Endometrial microvascular endothelial cells (primary cell): ENCODE measurements around the gene ABCC8. TPM values are rescaled to one million over a fixed set of nuclear protein-coding genes. Genes with fewer than 3 reads are reported as not detected.
"Not testable (repeated sequence)": the region's sequence is repeated elsewhere in the genome, so short reads cannot be mapped to it uniquely, and the experiment has no call there.

Source experiments
- in situ Hi-C: cut with HindIII; loops from 2 replicates; pipeline ENCODE4 v1.10.0; 2017; ENCODE audit warnings: low sequenced_read_pairs, low pct_unique_long_range_greater_than_20kb; ENCODE audit errors: inconsistent ontology term
- total RNA-seq: library from RNA; depleted of rRNA; stranded (reverse); fragments of >200 nt; gene quantifications from one replicate; pipeline ENCODE4 v1.2.3, GENCODE V29; 2015; ENCODE audit errors: inconsistent ontology term

ABCC8 gene
- total RNA-seq, 1 donor from 2014 or later: not detected

DNA sequence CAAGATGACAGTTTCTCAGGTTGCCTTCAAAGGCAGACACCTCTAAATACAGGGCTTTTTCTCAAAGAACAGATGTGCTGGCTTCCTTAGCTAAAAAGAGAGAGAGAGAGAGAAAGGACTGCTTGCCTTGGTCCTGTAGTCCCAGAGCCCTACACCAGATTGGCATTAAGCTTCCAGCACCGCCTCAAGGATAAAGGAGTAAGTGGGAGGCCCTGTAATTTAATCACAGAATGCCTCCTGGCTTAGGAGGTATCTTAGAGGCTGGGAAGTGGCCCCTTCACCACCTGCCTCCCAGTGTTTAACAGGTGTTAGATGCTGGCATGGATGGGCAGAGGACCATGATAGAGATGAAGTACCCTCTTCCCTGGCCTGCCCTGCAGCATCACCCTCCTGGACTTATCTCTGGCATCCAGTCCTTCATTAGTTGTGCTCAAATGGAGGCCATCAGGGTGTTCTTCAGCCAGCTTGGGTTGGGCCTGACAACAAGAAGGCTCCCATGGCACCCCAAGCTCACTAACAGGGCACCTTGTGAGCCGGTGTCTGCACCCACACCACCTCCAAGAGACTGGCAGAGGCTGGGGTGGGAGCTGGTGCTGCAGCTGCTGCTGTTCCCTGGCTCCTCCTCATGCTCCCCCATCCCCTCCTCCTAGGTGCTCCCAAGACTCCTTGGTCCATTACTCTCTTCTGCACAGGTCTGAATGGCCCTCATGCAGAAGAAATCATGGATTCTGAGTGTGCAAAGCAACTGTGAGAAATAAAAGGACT is 32.5 kb downstream of the ABCC8 start:
- in situ Hi-C loops: no loop called here

DNA sequence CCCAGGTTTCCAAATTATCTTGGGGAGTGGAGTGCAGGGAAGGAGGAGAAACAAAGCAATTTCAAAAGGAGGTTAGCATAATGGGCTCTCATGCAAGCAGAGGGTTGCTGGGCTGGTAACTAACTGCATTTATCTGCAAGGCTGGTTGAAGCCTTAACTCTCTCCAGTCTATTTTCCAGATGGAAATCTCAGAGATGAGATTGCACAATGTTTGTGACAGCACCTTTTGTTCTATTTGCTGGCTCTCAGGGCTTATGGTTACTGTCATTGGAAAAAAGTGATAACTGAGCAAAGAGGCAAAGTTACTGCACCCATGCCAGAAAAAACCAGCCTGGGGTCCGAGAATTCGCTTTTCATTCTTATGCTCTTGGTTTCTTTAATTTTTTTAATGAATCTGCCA is 33.2 kb downstream of the ABCC8 start:
- in situ Hi-C loops: no loop called here

DNA sequence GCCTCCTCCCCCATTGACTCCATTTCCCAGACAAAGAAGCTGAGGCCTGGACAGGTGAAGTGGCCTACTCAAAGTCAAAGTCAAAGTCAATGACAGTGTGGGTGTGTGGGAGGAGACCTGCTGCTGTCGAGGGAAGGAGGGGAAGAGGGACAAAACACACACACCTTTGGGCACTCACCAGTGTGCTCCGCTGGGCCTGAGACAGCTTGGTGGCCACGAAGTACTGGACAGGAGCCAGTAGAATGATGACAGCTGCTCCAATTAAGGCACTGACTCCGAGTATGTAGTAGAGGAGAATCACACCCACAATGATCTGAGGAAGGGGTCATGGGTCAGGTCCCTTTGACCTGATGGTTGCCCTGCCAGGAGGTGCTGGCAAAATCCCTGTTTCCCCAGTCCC is 33.6 kb downstream of the ABCC8 start:
- in situ Hi-C loops: no loop called here

DNA sequence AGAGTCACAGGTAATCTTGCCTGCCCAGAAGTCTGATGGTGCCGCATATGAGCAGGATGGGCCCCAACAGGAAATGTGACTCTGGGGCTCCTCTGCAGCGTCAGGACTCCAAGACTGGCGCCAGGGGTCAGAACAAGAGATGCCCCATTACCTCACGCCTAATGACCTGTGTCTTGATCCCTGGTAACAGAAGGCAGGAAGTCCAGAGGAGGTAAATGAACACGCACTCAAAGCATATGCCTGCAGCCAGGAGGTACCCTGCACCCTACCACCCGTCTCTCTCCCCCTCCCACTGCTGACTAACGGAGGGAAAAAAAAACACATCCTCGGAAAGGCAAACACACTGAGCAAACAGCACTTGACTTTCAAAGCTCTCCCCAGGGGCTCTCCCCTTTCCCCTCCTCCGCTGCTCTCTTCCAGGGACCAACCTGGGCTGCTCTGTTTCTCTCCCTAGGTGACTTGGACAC is 37.3 kb downstream of the ABCC8 start:
- in situ Hi-C loops: no loop called here

DNA sequence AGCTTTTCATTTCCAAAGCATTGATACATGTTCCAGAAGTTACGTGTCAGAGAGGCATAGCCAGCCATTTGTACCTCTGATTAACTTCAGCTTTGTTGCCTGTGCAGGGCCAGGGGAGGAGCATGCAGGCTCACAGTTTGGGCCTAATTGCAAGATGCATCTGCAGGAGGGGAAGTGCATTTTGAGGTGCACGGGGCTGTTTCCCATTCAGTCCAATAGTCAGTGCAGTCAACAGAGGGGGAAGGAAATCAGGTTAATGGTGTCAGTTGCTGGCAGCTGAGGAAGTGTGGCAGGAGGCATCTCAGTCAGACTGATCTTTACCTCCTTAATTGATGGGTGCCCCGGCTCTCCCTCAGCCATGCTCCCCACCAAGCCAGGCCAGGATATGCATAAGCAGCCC is 39.3 kb downstream of the ABCC8 start:
- in situ Hi-C loops: no loop called here

DNA sequence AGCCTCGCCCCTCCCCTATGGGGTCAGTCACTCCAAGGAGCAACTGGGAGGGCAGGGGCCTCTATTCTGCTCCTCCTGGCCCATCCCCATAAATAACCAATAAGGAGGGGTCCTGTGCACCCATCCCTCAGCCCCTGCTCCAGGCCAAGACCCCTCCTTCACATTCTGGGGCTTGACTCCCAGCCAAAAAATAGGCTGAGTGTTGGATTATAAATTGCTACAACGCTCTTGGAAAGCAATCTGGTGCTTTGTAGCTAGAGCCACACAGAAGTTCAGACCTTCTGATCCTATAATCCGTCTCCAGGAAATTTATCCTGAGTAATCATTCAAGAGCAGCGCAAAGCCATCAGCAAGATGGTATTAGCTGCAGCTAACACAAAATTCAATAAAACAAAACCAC is 42.5 kb downstream of the ABCC8 start:
- in situ Hi-C loops: no loop called here

DNA sequence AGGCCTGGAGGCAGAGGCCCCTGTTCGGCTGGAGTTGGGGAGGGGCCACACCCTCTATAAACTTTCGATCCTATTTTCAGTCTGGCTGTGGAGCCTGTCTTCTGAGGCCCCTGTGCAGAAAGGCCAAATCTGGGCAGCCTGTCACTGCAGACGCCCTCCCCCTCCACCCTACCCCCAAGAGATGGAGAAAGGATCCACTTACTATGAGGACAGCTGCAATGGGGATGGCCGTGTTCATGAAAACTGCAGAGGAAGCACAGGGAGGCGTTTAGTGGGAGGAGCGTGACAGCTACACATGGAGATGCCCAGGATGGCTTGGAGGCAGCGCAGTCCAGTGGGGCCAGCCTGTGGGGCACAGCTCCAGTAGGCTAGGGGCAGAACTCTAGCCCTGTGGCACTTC is 44.6 kb downstream of the ABCC8 start:
- in situ Hi-C loops: no loop called here

DNA sequence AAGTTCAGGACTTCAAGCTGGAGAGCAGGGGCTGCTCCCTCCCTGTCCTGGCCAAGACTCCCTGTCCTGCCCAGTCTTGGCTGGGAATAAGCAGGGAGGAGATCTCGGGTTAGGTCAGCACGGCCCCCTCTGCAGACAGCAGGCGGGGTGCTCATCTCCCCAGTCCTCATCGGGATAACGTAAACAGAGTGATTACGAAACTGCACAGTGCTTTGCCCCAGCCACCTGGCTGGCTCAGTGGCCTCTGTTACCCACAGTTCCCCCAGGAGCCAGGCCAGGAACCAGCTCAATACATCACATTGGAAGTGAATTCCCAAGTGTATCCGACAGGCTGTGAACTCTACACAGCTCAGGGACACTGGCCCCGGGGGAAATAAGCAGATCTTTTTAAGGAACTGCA is 45.5 kb downstream of the ABCC8 start:
- in situ Hi-C loops: no loop called here

DNA sequence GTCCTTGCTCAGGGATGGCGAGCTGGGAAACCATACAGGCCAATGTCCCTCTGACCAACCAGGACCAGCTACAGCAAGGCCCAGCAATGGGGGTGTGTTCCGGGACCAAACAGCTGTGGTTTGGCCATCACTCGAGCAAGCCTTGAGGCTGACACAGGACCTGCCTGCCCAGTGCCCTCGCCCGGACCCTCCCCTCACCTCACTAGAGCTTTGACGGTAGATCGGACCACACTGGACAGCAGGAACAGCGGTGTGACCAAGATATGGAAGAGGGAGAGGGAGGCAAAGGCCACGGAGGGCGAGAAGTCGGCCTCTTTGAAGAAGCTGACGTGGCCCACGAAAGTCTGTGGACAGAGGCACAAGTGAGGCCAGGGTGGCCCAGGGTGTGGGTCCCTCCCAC is 46.0 kb downstream of the ABCC8 start:
- in situ Hi-C loops: no loop called here

DNA sequence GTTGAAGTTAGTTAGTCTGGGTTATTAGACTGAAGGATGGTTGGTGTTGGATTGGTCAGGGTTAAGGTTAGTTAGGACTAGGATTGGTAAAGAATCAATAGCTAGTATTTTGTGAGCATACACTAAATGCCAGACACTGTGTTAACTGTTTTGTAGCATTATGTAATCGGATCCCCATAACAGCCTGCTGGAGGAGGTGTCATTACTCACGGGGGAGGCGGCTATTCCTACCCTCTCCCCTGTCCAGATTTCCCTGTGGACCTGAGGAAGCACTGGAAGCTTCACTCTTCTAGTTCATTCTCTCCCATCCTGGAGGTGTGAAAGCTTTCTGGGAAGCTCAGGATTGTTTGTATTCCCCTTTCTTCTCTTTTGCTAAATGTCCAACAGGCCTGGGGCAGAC is 47.7 kb downstream of the ABCC8 start:
- in situ Hi-C loops: no loop called here

DNA sequence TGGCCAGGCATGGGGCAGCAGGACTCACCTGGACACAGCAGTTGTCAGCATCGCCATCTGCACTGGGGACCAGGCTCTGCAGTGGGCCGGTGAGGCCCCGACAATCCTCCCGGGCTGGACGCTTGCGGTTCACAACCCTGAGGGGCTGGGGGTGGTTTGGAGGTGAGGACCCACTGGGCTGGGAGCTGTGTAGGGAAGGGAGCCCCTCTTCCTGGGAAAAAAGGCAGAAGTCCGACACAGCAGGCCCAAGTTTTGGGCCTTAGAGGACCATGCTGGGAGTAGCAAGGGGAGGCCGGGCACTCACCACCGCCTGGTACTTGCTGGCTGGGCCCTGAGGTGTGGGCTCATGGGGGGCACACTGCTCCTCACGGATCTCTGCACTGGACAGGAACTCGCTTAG is 48.4 kb downstream of the ABCC8 start:
- in situ Hi-C loops: no loop called here

DNA sequence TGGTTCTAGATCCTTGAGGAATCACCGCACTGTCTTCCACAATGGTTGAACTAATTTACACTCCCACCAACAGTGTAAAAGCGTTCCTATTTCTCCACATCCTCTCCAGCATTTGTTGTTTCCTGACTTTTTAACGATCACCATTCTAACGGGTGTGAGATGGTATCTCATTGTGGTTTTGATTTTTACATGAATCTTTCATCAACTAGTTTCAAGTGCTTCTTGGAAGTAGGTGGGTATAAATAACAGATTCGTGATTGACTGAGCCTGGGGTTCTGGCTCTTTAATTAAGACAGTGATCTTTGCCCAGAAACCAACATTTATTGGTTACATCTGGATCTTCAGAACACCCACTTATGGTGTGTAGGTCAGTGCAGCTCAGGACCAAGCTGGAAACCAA is 50.4 kb downstream of the ABCC8 start:
- in situ Hi-C loops: not testable (repeated sequence)

DNA sequence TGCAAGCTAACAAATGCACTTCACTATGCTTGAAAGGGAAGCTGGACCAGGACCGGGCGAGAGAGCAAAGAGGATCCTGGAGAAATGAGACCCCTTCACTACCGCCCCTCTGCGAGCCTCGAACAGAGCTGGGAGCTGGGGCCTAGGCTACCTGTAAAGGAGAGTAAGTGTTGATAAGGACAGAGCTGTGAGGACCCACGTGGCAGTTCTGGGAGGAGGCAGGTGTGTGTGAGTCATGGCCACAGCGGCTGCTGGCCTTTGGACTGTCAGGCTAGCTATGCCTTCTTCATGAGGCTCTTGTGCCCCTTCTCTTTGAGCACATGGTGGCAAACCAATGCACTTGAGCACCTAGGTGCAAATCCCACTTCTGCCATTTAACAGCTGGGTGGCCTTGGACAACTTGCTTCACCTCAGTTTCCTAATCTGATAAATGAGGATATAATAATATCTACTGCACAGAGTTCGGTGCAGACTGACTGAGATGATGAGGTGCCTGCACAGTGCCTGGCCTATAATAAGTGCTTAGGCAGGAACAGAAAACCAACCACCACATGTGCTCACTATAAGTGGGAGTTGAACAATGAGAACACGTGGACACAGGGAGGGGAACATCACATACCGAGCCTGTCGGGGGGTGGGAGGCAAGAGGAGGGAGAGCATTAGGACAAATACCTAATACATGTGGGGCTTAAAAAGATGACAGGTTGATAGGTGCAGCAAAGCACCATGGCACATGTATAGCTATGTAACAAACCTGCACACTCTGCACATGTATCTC is 52.9 kb downstream of the ABCC8 start:
- in situ Hi-C loops: no loop called here

DNA sequence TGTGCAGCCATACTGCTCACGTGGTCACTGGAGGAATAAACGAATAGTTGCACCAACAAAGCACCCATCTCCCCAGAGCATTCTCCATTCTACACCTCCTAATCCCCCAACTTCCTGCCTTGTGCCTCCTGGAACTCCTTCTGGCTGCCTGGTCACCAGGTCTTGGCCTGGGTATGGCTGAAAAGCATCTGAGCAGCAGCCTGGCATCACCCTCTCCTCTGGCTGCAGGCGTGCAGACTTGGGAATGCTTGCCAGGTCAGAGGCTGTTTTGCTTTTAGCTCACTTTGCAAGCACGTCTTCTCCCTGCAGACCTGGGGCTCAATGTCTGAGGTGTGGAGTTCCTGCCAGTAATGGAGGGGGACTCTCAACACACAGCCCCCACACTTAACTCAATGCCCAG is 54.9 kb downstream of the ABCC8 start:
- in situ Hi-C loops: no loop called here

DNA sequence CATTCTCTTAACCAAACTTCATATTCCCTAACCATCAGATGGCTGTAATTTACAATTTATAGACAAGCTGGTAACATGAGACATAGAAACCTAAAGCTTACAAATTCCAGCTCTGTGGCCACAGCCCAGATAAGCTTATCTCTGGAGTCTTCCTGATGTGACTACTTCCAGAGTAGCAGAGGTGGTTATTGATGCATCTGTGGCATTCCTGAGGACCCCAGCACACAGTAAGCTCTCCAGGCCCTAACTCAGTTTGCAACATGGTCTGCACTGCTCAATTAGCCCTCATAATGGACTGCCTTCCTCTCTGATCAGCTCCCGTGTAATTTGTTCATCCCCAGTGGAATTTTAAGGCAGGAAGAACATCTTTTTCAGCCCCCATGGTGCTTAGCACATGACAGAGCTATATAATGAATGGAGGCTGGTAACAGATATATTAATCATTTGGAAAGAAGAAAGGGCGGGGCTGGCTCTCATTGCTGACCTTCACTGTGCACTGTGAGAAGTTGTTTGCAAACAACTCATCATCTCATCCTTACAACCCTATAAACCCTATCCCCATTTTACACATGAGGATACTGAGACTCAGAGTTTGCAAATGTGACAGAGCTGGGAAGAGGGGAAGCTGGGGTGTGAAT is 58.1 kb downstream of the ABCC8 start:
- in situ Hi-C loops: no loop called here

DNA sequence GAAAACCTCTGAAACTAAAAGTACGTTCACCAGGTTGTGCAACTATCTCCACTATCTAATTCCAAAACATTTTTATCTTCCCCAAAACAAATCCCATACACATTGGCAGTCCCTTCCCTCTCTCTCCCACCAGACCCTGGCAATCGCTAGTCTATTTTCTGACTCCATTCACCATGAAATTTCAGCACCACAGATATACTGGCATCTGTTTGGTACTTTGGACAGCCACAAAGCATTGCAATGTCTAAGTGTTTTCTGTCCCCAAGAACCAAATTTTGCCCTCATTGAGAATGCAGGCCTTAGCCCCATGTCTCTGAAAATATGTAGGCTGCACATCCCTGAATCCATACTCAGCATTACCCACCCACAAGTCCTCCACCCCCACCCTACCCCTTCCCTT is 60.2 kb downstream of the ABCC8 start:
- in situ Hi-C loops: no loop called here

DNA sequence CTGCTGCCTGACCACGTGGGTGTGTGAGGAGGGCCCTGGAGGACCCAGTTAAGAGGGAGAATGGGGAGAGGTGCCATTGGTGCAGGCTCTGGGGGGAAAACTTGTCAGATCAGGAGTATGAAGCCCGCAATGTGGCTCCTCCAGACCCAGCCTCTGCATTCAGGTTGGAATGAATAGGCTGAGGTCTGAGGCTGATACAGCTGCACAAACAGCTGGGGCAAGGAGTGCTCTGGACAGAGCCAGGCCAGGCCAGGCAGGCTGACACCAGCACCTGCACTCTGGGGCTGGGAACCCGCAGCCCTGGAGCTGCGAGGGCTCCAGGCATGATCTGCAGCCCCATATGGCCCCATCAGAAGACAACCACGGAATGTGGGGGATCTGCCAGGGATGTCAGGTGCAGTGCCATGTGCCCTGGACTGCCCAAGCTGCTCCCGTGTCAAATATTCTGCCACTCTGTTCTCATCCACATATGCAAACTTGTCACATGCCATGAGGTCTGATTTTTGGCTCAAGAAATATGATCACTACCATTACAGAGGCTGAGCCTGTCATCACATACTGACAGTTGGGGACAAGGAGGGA is 61.0 kb downstream of the ABCC8 start:
- in situ Hi-C loops: no loop called here

DNA sequence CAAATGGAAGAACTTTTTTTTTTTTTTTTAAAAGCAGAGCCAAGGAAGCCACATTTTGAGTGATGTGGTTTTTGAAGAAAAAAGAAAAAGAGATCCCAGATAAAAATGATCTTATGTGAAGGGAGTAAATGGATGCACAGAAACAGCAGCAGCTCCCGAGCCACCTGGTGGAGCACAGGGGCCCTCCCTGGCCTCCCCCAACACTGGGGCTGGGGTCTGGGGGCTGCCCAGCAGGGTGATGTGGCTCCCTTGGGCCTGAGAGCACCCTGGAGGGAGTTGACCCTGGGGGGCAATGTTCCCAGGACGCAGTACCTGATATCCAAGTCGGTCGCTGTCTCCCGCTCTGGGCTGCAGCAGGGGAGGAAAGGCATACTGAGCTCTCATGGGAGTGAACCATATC is 61.7 kb downstream of the ABCC8 start:
- in situ Hi-C loops: no loop called here

DNA sequence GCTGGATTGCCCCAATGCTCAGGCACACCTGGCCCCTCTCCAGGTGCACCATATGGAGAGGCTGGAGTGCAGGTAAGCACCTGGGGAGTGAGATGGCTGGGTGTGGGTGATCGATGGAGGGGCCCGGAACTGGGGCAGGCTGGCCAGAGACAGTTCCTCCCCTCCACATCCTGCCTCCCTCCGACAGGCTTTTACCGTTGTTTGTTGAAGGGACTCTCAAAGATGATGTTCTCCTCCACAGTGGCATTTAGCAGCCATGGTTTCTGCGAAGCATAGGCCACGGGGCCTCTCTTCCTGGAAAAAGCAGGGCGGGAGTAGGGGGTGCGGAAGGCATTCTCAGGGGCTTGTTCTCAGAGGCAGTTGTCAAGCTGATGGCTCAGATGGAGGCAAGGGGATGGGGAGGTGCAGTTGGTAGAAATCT is 62.3 kb downstream of the ABCC8 start:
- in situ Hi-C loops: no loop called here
